Ovary (tissue), 3 donors: ENCODE data around the gene SELENOW.

ENCODE experiments used
- CTCF ChIP-seq, 3 donors: fragments of 450-650 bp in 2 of 3; fragments of 200-600 bp in 1 of 3; IDR thresholded peaks; one replicate each; pipeline versions ENCODE4 v1.5.1 to v1.8.0; 2016 to 2022; ENCODE audit warnings: antibody characterized with exemption in 3 of 3, mild to moderate bottlenecking in 1 of 3
- POLR2A ChIP-seq: fragments of 450-650 bp; IDR thresholded peaks from one replicate; pipeline ENCODE4 v1.6.1; 2017; ENCODE audit warnings: antibody characterized with exemption, mild to moderate bottlenecking, moderate library complexity
- donor health status: DM: no; HTN: no; CAD: no.

DNA sequence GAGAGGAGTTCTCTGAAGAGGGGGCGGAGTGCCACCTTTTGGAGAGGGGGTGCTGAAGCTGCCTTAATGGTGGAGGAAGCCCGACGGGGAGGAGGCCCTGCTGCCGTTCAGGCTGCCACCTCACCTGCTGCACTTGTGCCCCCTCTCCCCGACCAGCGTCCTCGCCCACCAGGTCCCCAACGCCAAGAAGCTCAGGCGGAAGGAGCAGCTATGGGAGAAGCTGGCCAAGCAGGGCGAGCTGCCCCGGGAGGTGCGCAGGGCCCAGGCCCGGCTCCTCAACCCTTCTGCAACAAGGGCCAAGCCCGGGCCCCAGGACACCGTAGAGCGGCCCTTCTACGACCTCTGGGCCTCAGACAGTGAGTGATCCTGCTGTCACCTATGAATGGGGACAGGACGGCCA, 27.8 kb upstream of the SELENOW start:
- TF ChIP-seq CTCF (IDR thresholded peaks at IDR 0.05) = no peak
- no peak for TF ChIP-seq POLR2A
